Breast epithelium (tissue), 3 donors: ENCODE measurements around the gene FSIP1.

ENCODE experiments used
- CTCF ChIP-seq, 3 donors: fragments of 450-650 bp; IDR thresholded peaks; one replicate each; pipeline ENCODE4 v1.5.1; 2016 to 2017; ENCODE audit warnings: antibody characterized with exemption in 3 of 3, mild to moderate bottlenecking in 3 of 3, moderate library complexity in 3 of 3
- POLR2A ChIP-seq: fragments of 450-650 bp; IDR thresholded peaks from one replicate; pipeline ENCODE4 v1.6.1; 2016; ENCODE audit warnings: antibody characterized with exemption, mild to moderate bottlenecking, moderate library complexity

GRCh38 chr15:39788800-39789565 is 6.3 kb upstream of the FSIP1 start:
- TF ChIP-seq CTCF (IDR thresholded peaks at IDR 0.05) (no peak), POLR2A (no peak)
